Thyroid gland (tissue), 4 donors: ENCODE data around the gene PIP5KL1. TPM values are rescaled to one million over a fixed set of nuclear protein-coding genes. Genes with fewer than 3 reads are reported as not detected.

Source experiments
- DNase-seq, 2 donors: peaks; one replicate each; pipeline ENCODE4 v3.0.0-alpha.2; 2019
- H3K27ac ChIP-seq, 3 donors: fragments of 200-600 bp; sonication (generic); 1 replicate in 2 of 3; 2 replicates in 1 of 3; pipeline ENCODE4 v1.5.1; 2016 to 2019; ENCODE audit warnings: mild to moderate bottlenecking in 1 of 3, moderate library complexity in 1 of 3
- H3K27me3 ChIP-seq: fragments of 200-600 bp; sonication (generic); one replicate; pipeline ENCODE4 v1.5.1; 2019
- H3K36me3 ChIP-seq, 2 donors: fragments of 200-600 bp; sonication (generic); one replicate each; pipeline ENCODE4 v1.5.1; 2016 to 2019
- H3K4me1 ChIP-seq, 2 donors: fragments of 200-600 bp; sonication (generic); one replicate each; pipeline ENCODE4 v1.5.1; 2017 to 2019
- H3K4me3 ChIP-seq, 3 donors: fragments of 200-600 bp; sonication (generic); replicated peaks in 1 of 3; 1 replicate in 2 of 3; 2 replicates in 1 of 3; pipeline ENCODE4 v1.5.1; 2016; ENCODE audit warnings: mild to moderate bottlenecking in 1 of 3
- H3K9me3 ChIP-seq: fragments of 200-600 bp; sonication (generic); one replicate; pipeline ENCODE4 v1.5.1; 2017
- POLR2A ChIP-seq, 2 donors: fragments of 450-650 bp; IDR thresholded peaks; one replicate each; pipeline ENCODE4 v1.6.1; 2017; ENCODE audit warnings: antibody characterized with exemption in 2 of 2, mild to moderate bottlenecking in 2 of 2, moderate library complexity in 1 of 2
- WGBS, 2 donors: methylation state at CpG; one replicate each; pipeline ENCODE4 v1.1.5; 2017; 5-methylcytosine and 5-hydroxymethylcytosine counted together
- intact Hi-C: fragments of 100-400 bp; cut with DNase I; formaldehyde crosslinking; loops from one replicate; pipeline ENCODE4 v1.15.1; 2023
- total RNA-seq, 4 donors: library from RNA; depleted of rRNA; stranded (reverse); fragments of >200 nt; gene quantifications; one replicate each; pipeline ENCODE4 v1.2.3, GENCODE V29; 2016
- TF ChIP-seq, protein P1 (sequence below), 6 experiments: fragments of 200-600 bp in 3 of 6; fragments of 450-650 bp in 3 of 6; sonication (generic) in 3 of 6; IDR thresholded peaks; one replicate each; pipeline ENCODE4 v1.5.1; 2016 to 2019; ENCODE audit warnings: antibody characterized with exemption in 6 of 6, mild to moderate bottlenecking in 2 of 6, inconsistent platforms in 1 of 6, moderate library complexity in 1 of 6

PIP5KL1 gene
- total RNA-seq, 4 donors from 2014 or later: 1.0 to 5.2 (median 1.6) TPM; not detected in 1

DNA sequence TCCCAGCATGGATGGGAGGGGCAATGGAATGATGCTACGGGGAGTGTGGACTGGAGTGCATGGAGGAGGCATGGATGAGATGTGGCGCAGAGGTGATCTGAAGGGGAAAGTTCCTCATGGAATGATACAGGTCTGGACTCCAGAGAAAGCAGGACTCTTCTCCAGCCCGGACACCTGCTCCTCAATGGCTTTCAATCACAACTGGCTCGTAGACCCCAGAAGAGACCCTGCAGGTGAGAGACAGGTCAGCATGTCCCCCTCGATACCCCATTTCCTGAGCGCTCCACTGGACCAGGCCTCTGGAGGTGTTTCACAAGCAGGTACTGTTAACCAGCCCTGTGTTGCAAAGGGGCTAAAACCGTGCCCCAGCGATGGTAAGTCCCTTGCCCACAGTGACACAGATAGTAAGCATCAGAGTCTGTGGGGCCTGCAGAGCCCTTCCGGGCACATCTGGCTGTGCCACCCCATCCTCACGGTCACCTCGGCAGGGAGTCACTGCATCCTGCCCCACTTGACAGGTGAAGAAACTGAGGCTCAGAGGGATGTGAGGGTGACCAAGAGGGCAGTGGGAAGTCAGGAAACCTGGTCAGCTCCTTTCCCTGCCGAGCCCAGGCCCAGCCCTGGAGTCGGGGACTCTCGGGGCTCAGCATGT lies 12.6 kb upstream of the PIP5KL1 start:
- DNase-seq: no peak
- no peaks in the 10 kb centered on the region for H3K27me3 ChIP-seq
- H3K27ac ChIP-seq: peak overlapping the region in 2 of 3 donors; percentile 81 to 94
- WGBS, 2 donors: 84 to 89% methylated on average over 11 to 13 of the region's 14 CpGs
- peaks cover 12 to 15% of the 10 kb centered on the region in 2 donors for H3K36me3 ChIP-seq
- TF ChIP-seq, protein P1, sequence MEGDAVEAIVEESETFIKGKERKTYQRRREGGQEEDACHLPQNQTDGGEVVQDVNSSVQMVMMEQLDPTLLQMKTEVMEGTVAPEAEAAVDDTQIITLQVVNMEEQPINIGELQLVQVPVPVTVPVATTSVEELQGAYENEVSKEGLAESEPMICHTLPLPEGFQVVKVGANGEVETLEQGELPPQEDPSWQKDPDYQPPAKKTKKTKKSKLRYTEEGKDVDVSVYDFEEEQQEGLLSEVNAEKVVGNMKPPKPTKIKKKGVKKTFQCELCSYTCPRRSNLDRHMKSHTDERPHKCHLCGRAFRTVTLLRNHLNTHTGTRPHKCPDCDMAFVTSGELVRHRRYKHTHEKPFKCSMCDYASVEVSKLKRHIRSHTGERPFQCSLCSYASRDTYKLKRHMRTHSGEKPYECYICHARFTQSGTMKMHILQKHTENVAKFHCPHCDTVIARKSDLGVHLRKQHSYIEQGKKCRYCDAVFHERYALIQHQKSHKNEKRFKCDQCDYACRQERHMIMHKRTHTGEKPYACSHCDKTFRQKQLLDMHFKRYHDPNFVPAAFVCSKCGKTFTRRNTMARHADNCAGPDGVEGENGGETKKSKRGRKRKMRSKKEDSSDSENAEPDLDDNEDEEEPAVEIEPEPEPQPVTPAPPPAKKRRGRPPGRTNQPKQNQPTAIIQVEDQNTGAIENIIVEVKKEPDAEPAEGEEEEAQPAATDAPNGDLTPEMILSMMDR (IDR thresholded peaks at IDR 0.05): peak in 1 of 6 experiments; percentile 10
- TF ChIP-seq POLR2A (IDR thresholded peaks at IDR 0.05): no peak
- intact Hi-C loops: loop anchor here (2.0 kb wide), 1 partner anchor 92 kb away; no protein-coding TSS in a partner anchor
- H3K9me3 ChIP-seq: no peaks in the 10 kb centered on the region
- peaks cover 31 to 44% of the 10 kb centered on the region in 2 donors for H3K4me1 ChIP-seq
- H3K4me3 ChIP-seq: no peak overlapping the region

DNA sequence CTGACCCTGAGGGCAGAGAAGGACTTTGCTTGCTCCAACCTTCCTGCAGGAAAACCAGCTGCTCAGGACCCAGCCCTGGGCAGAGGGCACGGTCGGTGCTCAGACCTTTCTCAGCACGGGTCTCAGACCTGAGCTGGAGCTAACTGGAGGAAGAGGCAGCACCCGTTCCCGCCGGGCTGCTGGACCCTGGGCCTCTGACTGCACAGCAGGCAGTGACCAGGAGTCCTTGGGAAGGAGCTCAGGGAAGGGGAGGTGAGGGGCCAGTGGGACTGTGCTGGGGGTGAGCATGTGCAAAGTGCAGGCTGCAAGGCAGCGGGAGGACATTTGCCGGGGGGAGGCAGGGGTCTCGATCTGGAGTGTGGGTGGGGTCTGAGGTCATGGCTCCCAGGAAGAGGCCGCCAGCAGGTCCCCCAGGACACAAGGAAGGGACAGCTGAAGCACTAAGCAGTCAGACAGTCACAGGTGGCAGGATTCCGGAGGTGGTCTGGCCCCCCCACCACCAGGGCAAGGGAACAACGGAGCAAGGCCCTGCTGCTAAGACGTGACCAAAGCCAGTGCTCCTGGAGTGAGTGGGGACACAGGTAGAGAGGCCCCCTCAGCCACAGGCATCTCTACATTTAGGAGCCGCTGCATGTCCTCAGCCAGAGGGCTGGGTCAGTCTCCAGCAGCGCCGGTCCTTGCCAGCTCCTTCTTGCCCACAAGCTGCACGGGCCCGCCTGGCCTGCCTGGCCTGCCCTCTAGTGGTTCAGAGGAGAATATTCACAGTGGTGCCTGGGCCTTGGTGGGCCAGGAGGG lies 11.8 kb upstream of the PIP5KL1 start:
- DNase-seq: peak; percentile 87 to 89
- intact Hi-C loops: loop anchor here (2.0 kb wide), 1 partner anchor 92 kb away; no protein-coding TSS in a partner anchor
- H3K4me1 ChIP-seq: peaks cover 36 to 46% of the 10 kb centered on the region in 2 donors
- peaks cover 12 to 15% of the 10 kb centered on the region in 2 donors for H3K36me3 ChIP-seq
- TF ChIP-seq, protein P1 (IDR thresholded peaks at IDR 0.05): peak; percentile 76 to 98 (median 90)
- TF ChIP-seq POLR2A (IDR thresholded peaks at IDR 0.05): no peak
- H3K27me3 ChIP-seq: no peaks in the 10 kb centered on the region
- H3K4me3 ChIP-seq: no peak overlapping the region
- no peaks in the 10 kb centered on the region for H3K9me3 ChIP-seq
- H3K27ac ChIP-seq: peak overlapping the region; percentile 81 to 94 (median 91)
- 23 to 43% methylated on average over 11 to 17 of the region's 18 CpGs for WGBS, 2 donors

DNA sequence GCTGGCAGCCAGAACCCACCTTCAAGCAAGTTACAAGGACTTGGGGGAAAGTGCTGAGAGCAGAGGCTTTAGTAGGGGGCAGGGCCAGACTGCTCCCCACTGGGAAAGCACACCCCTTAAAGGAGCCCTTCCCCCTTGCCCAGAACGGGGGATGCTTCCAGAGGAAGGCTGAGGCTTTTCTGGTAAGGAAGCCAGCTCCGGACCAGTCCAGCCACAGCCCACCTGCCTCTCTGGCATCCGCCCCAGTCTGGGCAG lies 11.3 kb upstream of the PIP5KL1 start:
- peak in 1 of 2 donors; percentile 84 for DNase-seq
- peaks cover 12 to 15% of the 10 kb centered on the region in 2 donors for H3K36me3 ChIP-seq

DNA sequence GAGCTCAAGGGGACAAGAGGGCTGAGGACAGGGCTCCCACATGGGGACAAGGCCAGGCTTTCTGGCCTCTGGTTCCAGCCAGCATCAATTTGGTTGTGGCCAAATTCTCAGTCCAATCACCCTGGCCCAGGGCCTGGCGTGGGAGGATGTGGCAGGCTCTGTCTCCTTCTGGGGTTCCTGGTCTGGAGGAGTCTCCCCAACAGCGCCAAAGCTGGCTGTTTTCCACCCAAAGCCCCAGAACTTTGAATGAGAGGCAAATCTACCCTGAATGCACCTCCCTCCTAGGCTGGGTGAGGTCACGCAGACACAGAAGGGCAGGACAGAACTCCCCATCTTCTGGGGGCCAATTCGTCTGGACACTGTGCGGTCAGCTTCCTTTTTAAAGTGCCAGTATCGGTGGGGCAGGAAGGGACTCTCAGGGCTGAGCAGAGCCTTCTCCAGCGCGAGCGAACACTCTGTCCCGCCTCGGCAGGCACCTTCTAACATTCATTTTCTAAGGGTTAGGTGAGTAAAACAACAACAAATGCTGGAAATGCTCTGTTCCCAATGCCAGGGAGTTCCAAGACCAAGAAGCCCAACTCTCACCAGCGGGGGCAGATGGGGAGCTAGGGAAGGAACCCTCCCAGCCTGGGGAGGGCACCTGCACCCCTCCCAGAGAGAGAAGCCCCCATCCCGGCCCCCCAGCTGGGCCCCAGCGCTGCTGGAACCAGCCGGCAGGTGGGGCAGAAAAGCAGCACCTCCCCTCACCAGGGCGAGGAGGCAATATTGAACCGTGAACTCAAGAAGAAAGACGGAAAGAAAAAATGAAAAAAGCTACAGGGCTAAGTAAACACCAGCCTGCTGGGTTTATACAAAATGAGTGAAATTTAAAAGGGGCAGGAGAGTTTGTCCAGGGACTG lies 10.7 kb upstream of the PIP5KL1 start:
- 23 to 28% methylated on average over 16 to 18 of the region's 18 CpGs for WGBS, 2 donors
- Histone ChIP-seq H3K36me3 (peaks cover 12 to 15% of the 10 kb centered on the region in 2 donors), H3K9me3 (no peaks in the 10 kb centered on the region), H3K4me3 (no peak overlapping the region), H3K4me1 (peaks cover 47 to 51% of the 10 kb centered on the region in 2 donors), H3K27me3 (no peaks in the 10 kb centered on the region), H3K27ac (peak overlapping the region; percentile 81 to 94 (median 91))
- peak; percentile 85 to 88 for DNase-seq
- TF ChIP-seq, protein P1 (IDR thresholded peaks at IDR 0.05): peak in 2 of 6 experiments; percentile 21 to 41
- TF ChIP-seq POLR2A (IDR thresholded peaks at IDR 0.05): peak in 1 of 2 donors; percentile 63
- intact Hi-C loops: no loop called here

More for the DNA sequence above, 11.3 kb upstream of the PIP5KL1 start:
- H3K4me3 ChIP-seq: no peak overlapping the region
- H3K27me3 ChIP-seq: no peaks in the 10 kb centered on the region
- 23 to 33% methylated on average over 3 of the region's 3 CpGs for WGBS, 2 donors
- TF ChIP-seq, protein P1 (IDR thresholded peaks at IDR 0.05): no peak
- no peak for TF ChIP-seq POLR2A (IDR thresholded peaks at IDR 0.05)
- intact Hi-C loops: loop anchor here (2.0 kb wide), 1 partner anchor 93 kb away; no protein-coding TSS in a partner anchor
- peak overlapping the region; percentile 81 to 94 (median 91) for H3K27ac ChIP-seq
- no peaks in the 10 kb centered on the region for H3K9me3 ChIP-seq
- peaks cover 41 to 49% of the 10 kb centered on the region in 2 donors for H3K4me1 ChIP-seq
